IMR-90 (cell line): ENCODE results near the gene FN1. TPM values are rescaled to one million over a fixed set of nuclear protein-coding genes. Genes with fewer than 3 reads are reported as not detected.
"Not testable (repeated sequence)": the region's sequence is repeated elsewhere in the genome, so short reads cannot be mapped to it uniquely, and the experiment has no call there.

Source experiments
- ATAC-seq: fragments of 200-7000 bp; cut with Tn5 transposase; 2 replicates; pipeline ENCODE4 v1.9.1; 2020; ENCODE audit warnings: low read depth, mild to moderate bottlenecking, moderate library complexity
- BruUV-seq: library from RNA; stranded (reverse); fragments of 400-500 nt; replicated peaks from 2 replicates; lab custom pipeline; 2021; lab: Mats Ljungman, UMichigan
- CTCF ChIA-PET: fragments of 300-600 bp; formaldehyde crosslinking; extraction: SDS; loops from one replicate; lab custom pipeline; 2021; ENCODE audit warnings: antibody characterized with exemption; lab: Yijun Ruan, JAX
- POLR2A ChIA-PET: fragments of 300-600 bp; sonication (Branson Sonifier 250); formaldehyde crosslinking; loops from one replicate; lab custom pipeline; 2022; ENCODE audit warnings: antibody characterized with exemption; ENCODE audit not compliant: unreplicated experiment; lab: Charles Lee
- DNase-seq: peaks from one replicate; pipeline ENCODE4 v3.0.0; 2013
- H2AFZ ChIP-seq: replicated peaks from 2 replicates; pipeline ENCODE3; 2013; ENCODE audit warnings: low read length, mild to moderate bottlenecking; ENCODE audit not compliant: poor library complexity
- H2AK5ac ChIP-seq: 2 replicates; pipeline ENCODE4 v1.6.1; 2013; ENCODE audit warnings: low read depth, low read length, inconsistent platforms
- H2AK9ac ChIP-seq: replicated peaks from 2 replicates; pipeline ENCODE3; 2013; ENCODE audit warnings: mild to moderate bottlenecking, low read depth, low read length, moderate library complexity; ENCODE audit not compliant: poor library complexity
- H2BK120ac ChIP-seq: 2 replicates; pipeline ENCODE4 v1.6.1; 2013; ENCODE audit warnings: low read depth, low read length, inconsistent platforms
- H2BK15ac ChIP-seq: 3 replicates; pipeline ENCODE4 v1.6.1; 2013; ENCODE audit warnings: low read depth, low read length, inconsistent platforms
- H2BK20ac ChIP-seq: 2 replicates; pipeline ENCODE4 v1.6.1; 2013; ENCODE audit warnings: low read depth, mild to moderate bottlenecking, inconsistent platforms, low read length, moderate library complexity
- H2BK5ac ChIP-seq: 2 replicates; pipeline ENCODE4 v1.6.1; 2013; ENCODE audit warnings: mild to moderate bottlenecking, low read depth, low read length, inconsistent platforms; ENCODE audit not compliant: poor library complexity, severe bottlenecking
- H3K14ac ChIP-seq: replicated peaks from 2 replicates; pipeline ENCODE4 v1.6.1; 2013; ENCODE audit warnings: low read depth, low read length, inconsistent platforms
- H3K18ac ChIP-seq: 2 replicates; pipeline ENCODE4 v1.6.1; 2013; ENCODE audit warnings: low read depth, low read length, control low read depth
- H3K23ac ChIP-seq: 2 replicates; pipeline ENCODE4 v1.6.1; 2013; ENCODE audit warnings: low read depth, low read length, inconsistent platforms
- H3K27ac ChIP-seq: 2 replicates; pipeline ENCODE4 v1.5.1; 2013; ENCODE audit warnings: mild to moderate bottlenecking, control low read depth, low read length; ENCODE audit not compliant: insufficient read depth
- H3K27me3 ChIP-seq: 2 replicates; pipeline ENCODE4 v1.6.1; 2013; ENCODE audit warnings: low read length; ENCODE audit not compliant: control insufficient read depth, insufficient read depth
- H3K36me3 ChIP-seq: 2 replicates; pipeline ENCODE4 v1.6.1; 2013; ENCODE audit warnings: low read length, mixed read lengths; ENCODE audit not compliant: control insufficient read depth, insufficient read depth
- H3K4ac ChIP-seq: 2 replicates; pipeline ENCODE4 v1.6.1; 2013; ENCODE audit warnings: low read depth, low read length, inconsistent platforms
- H3K4me1 ChIP-seq: 2 replicates; pipeline ENCODE4 v1.6.1; 2013; ENCODE audit warnings: low read length, mixed read lengths; ENCODE audit not compliant: control insufficient read depth, insufficient read depth
- H3K4me2 ChIP-seq: 2 replicates; pipeline ENCODE4 v1.6.1; 2013; ENCODE audit warnings: low read depth, mild to moderate bottlenecking, control low read depth, low read length, moderate library complexity
- H3K4me3 ChIP-seq: 2 replicates; pipeline ENCODE4 v1.5.1; 2013; ENCODE audit warnings: low read depth, mild to moderate bottlenecking, control low read depth, low read length, moderate library complexity; ENCODE audit not compliant: insufficient read depth
- H3K56ac ChIP-seq: 2 replicates; pipeline ENCODE4 v1.6.1; 2013; ENCODE audit warnings: low read length, inconsistent platforms; ENCODE audit not compliant: insufficient read depth; ENCODE audit errors: extremely low read depth
- H3K79me1 ChIP-seq, 2 experiments: 2 replicates each; pipeline ENCODE4 v1.6.1; 2013; ENCODE audit warnings: low read length in 2 of 2, inconsistent platforms in 1 of 2, low read depth in 1 of 2
- H3K9ac ChIP-seq: 2 replicates; pipeline ENCODE4 v1.6.1; 2013; ENCODE audit warnings: low read depth, low read length, control low read depth
- H3K9me1 ChIP-seq: 2 replicates; pipeline ENCODE4 v1.6.1; 2013; ENCODE audit warnings: low read length, inconsistent platforms; ENCODE audit not compliant: insufficient read depth
- H3K9me3 ChIP-seq: 2 replicates; pipeline ENCODE4 v1.6.1; 2013; ENCODE audit warnings: low read length; ENCODE audit not compliant: control insufficient read depth, insufficient read depth
- H4K20me1 ChIP-seq: 2 replicates; pipeline ENCODE4 v1.6.1; 2013; ENCODE audit warnings: low read length, inconsistent platforms; ENCODE audit not compliant: insufficient read depth
- H4K5ac ChIP-seq: 2 replicates; pipeline ENCODE4 v1.6.1; 2013; ENCODE audit warnings: mild to moderate bottlenecking, low read depth, low read length, control low read depth
- H4K8ac ChIP-seq, 2 experiments: 2 replicates each; pipeline ENCODE4 v1.6.1; 2013; ENCODE audit warnings: low read depth in 2 of 2, low read length in 2 of 2, control low read depth in 1 of 2, inconsistent platforms in 1 of 2
- H4K91ac ChIP-seq: 2 replicates; pipeline ENCODE4 v1.6.1; 2013; ENCODE audit warnings: low read depth, low read length, inconsistent platforms; ENCODE audit not compliant: insufficient read depth
- POLR2A ChIP-seq: IDR thresholded peaks from 2 replicates; pipeline ENCODE4 v1.6.1; 2012; ENCODE audit warnings: mild to moderate bottlenecking, low read depth, low read length
- WGBS, 2 experiments: methylation state at CpG; one replicate each; pipeline versions ENCODE4 v1.1.5 to v1.1.7; 2013; ENCODE audit warnings: missing lambda C conversion rate in 2 of 2; ENCODE audit not compliant: insufficient read length in 1 of 2; ENCODE audit errors: extremely low coverage in 2 of 2; 5-methylcytosine and 5-hydroxymethylcytosine counted together
- dilution Hi-C: fragments of 300-500 bp; cut with HindIII; formaldehyde crosslinking; loops from one replicate; pipeline ENCODE4 v1.14.3; 2018; ENCODE audit warnings: low sequenced_read_pairs; ENCODE audit not compliant: unreplicated experiment
- in situ Hi-C: fragments of 300-500 bp; cut with MboI; formaldehyde crosslinking; loops from 3 replicates; pipeline ENCODE4 v1.14.3; 2019; ENCODE audit warnings: low sequenced_read_pairs, inconsistent platforms, mixed read lengths
- intact Hi-C: fragments of 100-400 bp; cut with micrococcal nuclease; formaldehyde crosslinking; loops from 2 replicates; pipeline ENCODE4 v1.10.0; 2022
- polyA plus RNA-seq, 3 experiments: library from polyadenylated mRNA; depleted of rRNA; stranded (reverse); fragments of >200 nt; gene quantifications; 2 replicates each; pipeline ENCODE4 v1.2.3, GENCODE V29; 2012; ENCODE audit warnings: low replicate concordance in 1 of 3
- total RNA-seq: library from RNA; depleted of rRNA; stranded (reverse); fragments of >200 nt; gene quantifications from 2 replicates; pipeline ENCODE4 v1.2.3, GENCODE V29; 2012

Gene FN1
- total and polyA plus RNA-seq, 2 of the 4 experiments (the other 2 are of a cell fraction) = 8,243 to 13,004 TPM

- H3K4me3 ChIP-seq, H3K9ac ChIP-seq, H2BK20ac ChIP-seq, H2AFZ ChIP-seq, DNase-seq, ATAC-seq, H2AK9ac ChIP-seq, H4K20me1 ChIP-seq, in situ Hi-C loops, H3K56ac ChIP-seq, BruUV-seq, H3K9me3 ChIP-seq, H3K27me3 ChIP-seq, H3K4me2 ChIP-seq, intact Hi-C loops, dilution Hi-C loops: not testable (repeated sequence)
- peak overlapping the region; percentile 83 for H2BK5ac ChIP-seq
- H3K4ac ChIP-seq = peak overlapping the region; percentile 68
- peak overlapping the region; percentile 68 to 69 for H4K8ac ChIP-seq
- peak overlapping the region; percentile 72; the same call in 1 of the 2 replicates for H2AK5ac ChIP-seq
- peak overlapping the region; percentile 75 for H3K27ac ChIP-seq
- TF ChIP-seq POLR2A = peak; percentile 24; the same call in 1 of the 2 replicates
- peaks cover 19% of the 10 kb centered on the region for H3K9me1 ChIP-seq
- ChIA-PET POLR2A (interaction anchor here (0.7 to 0.9 kb wide), 2 partner anchors 8 to 680 kb away, joined by 3 to 11 read pairs; no protein-coding TSS in a partner anchor), CTCF (interaction anchor here (0.6 to 1.2 kb wide), 2 partner anchors 11 to 877 kb away, joined by 3 to 4 read pairs; no protein-coding TSS in a partner anchor)
- peak overlapping the region; percentile 33; the same call in 1 of the 2 replicates for H4K5ac ChIP-seq
- WGBS, 2 experiments = no CpG with 5 or more reads among the region's 13 CpGs
- H3K36me3 ChIP-seq = peaks cover 71% of the 10 kb centered on the region
- peaks cover 18% of the 10 kb centered on the region for H3K4me1 ChIP-seq
- H2BK15ac ChIP-seq = peak overlapping the region; percentile 79; the same call in 1 of the 3 replicates
- peak overlapping the region; percentile 77 for H2BK120ac ChIP-seq
- peak overlapping the region; percentile 88 for H3K14ac ChIP-seq
- H3K23ac ChIP-seq = peak overlapping the region; percentile 6; the same call in 1 of the 2 replicates
- H3K79me1 ChIP-seq = peaks cover 32 to 53% of the 10 kb centered on the region in 2 experiments
- H3K18ac ChIP-seq = peak overlapping the region; percentile 26; the same call in 1 of the 2 replicates
- H4K91ac ChIP-seq = peak overlapping the region; percentile 58; the same call in 1 of the 2 replicates
These were observed 25.5 kb downstream of the FN1 start for GRCh38 chr2:215410181-215410931.
